PC-3 (cell line): Measurements from ENCODE around the gene CNNM1.

Experiments
- EZH2 ChIP-seq: fragments of 300-600 bp; sonication (generic); IDR thresholded peaks from one replicate; pipeline ENCODE4 v1.6.1; 2017; ENCODE audit warnings: antibody characterized with exemption, mild to moderate bottlenecking, low read length; ENCODE audit not compliant: unreplicated experiment
- TF ChIP-seq, protein P1 (sequence below): fragments of 300-600 bp; sonication (generic); conservative IDR thresholded peaks from 2 replicates; pipeline ENCODE4 v1.5.1; 2017; ENCODE audit warnings: antibody characterized with exemption, low read depth, mild to moderate bottlenecking, low read length

DNA sequence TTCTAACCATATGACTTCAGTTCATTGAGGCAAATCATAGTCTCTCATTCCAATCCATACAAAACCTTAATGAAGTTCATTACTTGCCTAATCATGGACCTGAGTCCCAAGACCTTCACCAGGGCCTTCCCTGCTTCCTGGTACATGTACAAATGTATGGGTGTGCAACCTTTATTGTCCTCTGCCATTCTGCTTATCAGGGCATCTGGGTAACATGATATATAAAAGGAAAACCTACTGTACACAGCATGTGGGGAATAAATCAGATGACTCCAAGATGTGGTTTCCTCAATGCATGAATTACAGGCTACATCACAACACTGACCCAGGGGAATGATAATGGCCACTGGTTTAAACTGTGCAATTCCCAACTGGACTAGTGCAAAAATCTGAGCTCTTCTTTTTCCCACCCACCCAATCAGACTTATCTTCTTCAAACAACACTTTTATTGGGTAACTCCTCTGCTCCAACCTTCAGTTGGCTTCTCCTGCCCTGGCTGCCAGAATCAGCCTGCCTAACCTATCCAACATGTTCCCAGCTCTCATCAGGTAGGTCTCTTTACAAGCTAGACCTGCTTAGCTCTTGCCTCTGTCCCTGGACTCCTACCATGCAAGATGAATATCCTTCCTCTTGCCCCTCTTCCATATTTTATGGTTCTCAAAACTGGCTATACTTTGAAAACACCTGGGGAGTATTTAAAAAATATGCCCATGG lies 89.9 kb downstream of the CNNM1 start:
- TF ChIP-seq, protein P1, sequence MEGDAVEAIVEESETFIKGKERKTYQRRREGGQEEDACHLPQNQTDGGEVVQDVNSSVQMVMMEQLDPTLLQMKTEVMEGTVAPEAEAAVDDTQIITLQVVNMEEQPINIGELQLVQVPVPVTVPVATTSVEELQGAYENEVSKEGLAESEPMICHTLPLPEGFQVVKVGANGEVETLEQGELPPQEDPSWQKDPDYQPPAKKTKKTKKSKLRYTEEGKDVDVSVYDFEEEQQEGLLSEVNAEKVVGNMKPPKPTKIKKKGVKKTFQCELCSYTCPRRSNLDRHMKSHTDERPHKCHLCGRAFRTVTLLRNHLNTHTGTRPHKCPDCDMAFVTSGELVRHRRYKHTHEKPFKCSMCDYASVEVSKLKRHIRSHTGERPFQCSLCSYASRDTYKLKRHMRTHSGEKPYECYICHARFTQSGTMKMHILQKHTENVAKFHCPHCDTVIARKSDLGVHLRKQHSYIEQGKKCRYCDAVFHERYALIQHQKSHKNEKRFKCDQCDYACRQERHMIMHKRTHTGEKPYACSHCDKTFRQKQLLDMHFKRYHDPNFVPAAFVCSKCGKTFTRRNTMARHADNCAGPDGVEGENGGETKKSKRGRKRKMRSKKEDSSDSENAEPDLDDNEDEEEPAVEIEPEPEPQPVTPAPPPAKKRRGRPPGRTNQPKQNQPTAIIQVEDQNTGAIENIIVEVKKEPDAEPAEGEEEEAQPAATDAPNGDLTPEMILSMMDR, result no peak
- no peak for TF ChIP-seq EZH2
